GM18520 (cell line): ENCODE measurements around the gene JARID2.

ENCODE experiments used
- ATAC-seq: cut with Tn5 transposase; IDR thresholded peaks from one replicate; pipeline ENCODE4 v1.9.1; 2021; ENCODE audit not compliant: unreplicated experiment

The JARID2 gene

GRCh38 chr6:15352220-15352619 lies 106.4 kb downstream of the JARID2 start:
- no peak for ATAC-seq

- no peak for ATAC-seq
Observed at GRCh38 chr6:15352845-15353244, 107.0 kb downstream of the JARID2 start.

DNA sequence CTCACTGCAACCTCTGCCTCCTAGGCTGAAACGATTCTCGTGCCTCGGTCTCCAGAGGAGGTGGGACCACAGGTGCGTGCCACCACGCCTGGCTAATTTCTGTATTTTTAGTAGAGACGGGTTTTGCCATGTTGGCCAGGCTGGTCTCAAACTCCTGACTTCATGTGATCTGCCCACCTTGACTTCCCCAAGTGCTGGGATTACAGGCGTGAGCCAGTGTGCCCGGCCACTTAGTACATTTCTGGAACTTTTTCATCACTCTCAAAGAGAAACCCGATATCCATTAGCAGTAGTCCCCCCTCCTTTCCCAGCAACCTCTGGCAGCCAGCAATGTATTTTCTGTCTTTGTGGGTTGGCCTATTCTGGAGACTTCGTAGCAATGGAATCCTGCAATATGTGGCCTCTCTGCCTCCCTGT lies 109.8 kb downstream of the JARID2 start:
- ATAC-seq: no peak

GRCh38 chr6:15356179-15356578 lies 110.3 kb downstream of the JARID2 start:
- ATAC-seq: no peak

GRCh38 chr6:15356937-15357336 lies 111.1 kb downstream of the JARID2 start:
- no peak for ATAC-seq

DNA sequence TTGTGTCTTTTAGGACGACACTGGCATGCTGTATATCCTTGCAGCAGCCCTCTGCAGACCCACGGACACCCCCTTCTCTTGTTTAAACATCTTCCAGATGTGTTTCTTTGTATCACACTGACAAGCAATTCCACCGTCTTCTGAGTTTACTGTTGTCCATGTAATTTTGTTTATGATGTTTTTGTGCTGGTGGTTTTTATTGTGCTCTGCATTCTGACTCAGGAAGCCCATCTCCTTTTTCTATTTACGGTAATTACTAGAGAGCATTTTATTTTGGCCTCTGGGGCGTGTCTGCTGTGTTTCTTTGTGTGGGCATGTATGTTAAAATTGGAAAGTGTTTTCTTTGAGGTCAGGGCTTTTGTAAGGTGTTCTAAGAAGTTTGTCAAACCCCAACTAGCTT lies 111.9 kb downstream of the JARID2 start:
- ATAC-seq: no peak

- no peak for ATAC-seq
Observed at GRCh38 chr6:15358579-15359327, 112.9 kb downstream of the JARID2 start.

- ATAC-seq: no peak
Observed at GRCh38 chr6:15359335-15359862, 113.5 kb downstream of the JARID2 start.

DNA sequence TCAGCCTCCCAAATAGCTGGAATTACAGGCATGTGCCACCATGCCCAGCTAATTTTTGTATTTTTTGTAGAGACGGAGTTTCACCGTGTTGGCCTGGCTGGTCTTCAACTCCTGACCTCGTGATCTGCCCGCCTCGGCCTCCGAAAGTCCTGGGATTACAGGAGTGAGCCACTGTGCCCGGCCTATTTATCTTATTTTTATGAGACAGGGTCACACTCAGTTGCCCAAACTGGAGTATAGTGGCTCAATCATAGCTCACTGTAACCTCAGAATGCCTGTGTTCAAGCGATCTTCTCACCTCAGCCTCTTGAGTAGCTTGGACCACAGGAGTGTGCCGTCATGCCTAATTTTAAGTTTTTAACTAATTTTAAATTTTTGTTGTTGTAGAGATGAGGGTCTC lies 114.4 kb downstream of the JARID2 start:
- no peak for ATAC-seq

- ATAC-seq: no peak
Observed at GRCh38 chr6:15361197-15361596, 115.3 kb downstream of the JARID2 start.

GRCh38 chr6:15362274-15363160 lies 116.6 kb downstream of the JARID2 start:
- no peak for ATAC-seq

DNA sequence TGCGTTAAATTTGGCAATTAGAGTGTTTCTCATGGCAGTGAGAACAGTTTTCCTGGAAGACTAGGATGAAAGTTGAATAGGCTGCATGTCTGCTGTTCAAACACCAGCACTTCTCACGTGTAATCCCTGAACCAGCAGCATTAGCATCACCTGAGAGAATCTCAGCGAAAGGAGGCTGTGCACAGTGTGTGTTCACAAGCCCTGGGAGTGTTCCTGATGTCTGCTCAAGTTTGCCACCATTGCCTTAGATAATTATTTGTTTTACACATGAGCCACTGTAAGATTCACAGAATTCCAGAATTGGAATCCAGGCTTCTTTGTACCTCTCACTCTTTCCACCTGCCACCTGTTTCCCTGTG lies 117.3 kb downstream of the JARID2 start:
- no peak for ATAC-seq

- no peak for ATAC-seq
Observed at GRCh38 chr6:15363523-15364400, 117.9 kb downstream of the JARID2 start.

DNA sequence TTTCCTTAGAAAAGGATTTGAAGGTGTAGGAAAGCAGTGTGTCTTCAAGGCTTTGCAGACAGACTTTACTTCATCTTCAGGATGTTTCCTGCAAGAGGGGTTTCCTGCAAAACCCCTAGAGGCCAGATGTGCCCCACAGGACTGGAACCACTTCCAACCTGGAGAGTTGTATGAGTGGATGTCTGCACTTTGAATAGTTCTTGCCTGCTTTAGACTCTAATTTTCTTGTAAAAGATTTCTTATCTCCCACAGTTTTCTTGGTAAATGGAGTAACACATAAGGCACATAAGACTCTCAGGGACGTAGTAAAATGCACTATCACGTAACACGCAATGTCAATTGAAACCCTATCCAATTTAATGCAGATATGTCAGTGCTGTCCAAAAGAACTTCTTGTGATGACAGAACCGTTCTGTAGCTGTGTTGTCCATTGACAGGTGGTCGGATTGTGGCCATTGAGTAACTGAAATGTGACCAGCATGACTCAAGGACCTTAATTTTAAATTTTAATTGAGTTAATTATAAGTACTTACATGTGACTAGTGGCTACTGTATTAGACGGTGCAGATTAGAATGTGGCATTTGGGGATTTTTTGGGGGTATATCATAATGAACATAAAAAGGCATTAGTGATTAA lies 118.7 kb downstream of the JARID2 start:
- no peak for ATAC-seq

DNA sequence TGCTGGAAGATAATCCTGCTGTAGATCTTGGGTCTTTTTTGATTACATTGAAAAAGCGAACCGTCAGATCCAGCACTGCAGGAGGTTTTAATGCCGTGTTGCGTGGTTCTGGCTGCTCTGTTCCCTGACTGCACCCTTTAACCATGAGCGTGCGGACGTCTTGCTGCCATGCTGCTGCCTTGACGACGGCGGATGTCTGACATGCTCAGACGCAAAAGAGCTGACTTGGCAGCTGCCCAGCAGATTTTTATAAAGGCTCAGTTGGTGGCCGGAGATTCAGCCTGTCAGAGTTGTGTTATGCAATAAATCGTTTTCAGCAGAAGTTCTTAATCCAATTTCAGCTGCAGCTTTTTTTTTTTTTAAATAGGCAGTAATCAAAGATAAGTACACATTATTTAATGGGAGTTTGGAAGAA lies 119.4 kb downstream of the JARID2 start:
- no peak for ATAC-seq

DNA sequence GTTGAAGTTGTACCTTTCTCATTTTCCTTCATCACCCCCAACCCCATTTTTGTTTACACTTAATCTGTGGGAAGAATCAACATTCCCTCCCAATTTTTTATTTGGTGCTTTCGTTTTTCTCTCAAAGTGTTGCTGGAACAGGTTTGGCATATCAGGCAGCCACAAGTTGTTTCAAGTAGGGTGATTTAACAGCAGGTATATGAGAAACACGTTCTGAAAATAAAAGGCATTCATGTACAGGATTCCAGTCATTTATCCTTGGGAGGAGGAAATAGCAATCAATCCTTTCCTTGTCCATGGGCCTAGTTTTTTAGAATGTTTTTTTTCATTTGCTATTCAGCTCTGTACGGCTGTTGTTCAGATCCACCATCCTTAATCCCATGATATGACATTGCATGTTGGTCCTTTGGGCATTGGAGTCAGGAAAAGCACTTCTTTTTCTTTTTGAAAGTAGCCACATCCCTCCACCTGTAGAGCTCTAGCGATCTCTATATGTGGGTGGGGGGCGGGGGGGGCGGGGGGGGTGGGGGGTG lies 120.2 kb downstream of the JARID2 start:
- no peak for ATAC-seq

DNA sequence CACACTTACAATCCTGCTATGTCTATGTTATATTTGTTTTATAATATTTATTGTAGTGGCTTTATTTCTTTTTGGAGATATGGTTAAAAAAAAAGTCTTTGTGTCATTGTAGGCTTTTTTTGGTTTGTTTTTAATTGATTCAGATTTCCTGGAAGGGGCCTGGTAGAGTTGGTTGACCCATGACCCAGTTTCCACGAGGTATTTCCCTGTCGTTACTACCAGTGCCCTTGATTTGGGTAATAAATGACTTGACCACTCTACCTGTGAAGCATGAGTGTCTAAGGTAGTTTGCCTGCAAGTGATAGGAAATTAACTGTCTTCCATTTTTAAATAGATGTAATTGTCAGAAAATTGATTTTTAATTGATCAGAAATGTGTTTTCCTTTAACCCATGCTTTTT lies 121.0 kb downstream of the JARID2 start:
- ATAC-seq: no peak

DNA sequence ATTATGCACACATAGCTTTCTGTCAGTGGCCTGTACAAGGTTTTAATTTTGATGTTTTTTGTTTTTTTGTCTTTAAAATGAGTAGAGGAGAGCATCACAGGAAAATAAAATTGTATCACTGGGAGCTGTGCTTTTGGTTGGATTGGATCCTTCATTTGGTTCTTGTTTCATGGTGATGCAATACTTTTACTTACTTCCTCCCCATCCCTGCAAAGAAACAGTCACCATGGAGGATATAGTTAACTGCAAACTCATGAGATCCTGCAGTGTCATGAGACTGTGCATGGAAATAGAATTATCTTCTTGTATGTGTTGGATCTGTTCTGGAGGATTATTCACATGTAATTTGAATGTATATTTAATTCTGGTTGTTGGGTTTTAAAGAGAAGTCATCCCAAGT lies 122.3 kb downstream of the JARID2 start:
- ATAC-seq: no peak

GRCh38 chr6:15368873-15369272 lies 123.0 kb downstream of the JARID2 start:
- no peak for ATAC-seq

DNA sequence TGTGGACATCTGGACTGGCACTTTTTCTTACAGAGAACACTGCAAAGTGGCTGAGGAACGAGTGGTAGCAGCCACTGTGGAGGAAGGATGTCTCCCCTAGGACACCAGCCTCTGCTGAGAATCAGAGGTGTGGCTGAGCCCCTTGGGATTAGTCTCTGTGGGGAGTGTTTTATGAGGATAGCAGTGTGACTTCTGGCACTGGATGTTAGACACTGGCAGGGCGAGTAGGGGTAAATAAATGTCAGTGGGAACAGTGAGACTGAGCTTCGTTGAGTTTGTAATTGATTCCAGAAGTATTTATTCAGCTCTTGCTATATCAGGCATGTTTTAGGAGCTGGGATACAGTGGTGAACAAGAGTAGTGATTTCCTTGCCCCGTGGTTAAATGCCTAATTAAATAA lies 124.0 kb downstream of the JARID2 start:
- no peak for ATAC-seq
